ENCODE measurements around the gene SLC16A2. TPM values are rescaled to one million over a fixed set of nuclear protein-coding genes. Genes with fewer than 3 reads are reported as not detected.
A peak's percentile ranks its signal among the peaks of the same experiment; 100 is the strongest.

SLC16A2 gene
- total and polyA plus RNA-seq, 9 donors = 8.1 to 41.4 (median 24.1) TPM

DNA sequence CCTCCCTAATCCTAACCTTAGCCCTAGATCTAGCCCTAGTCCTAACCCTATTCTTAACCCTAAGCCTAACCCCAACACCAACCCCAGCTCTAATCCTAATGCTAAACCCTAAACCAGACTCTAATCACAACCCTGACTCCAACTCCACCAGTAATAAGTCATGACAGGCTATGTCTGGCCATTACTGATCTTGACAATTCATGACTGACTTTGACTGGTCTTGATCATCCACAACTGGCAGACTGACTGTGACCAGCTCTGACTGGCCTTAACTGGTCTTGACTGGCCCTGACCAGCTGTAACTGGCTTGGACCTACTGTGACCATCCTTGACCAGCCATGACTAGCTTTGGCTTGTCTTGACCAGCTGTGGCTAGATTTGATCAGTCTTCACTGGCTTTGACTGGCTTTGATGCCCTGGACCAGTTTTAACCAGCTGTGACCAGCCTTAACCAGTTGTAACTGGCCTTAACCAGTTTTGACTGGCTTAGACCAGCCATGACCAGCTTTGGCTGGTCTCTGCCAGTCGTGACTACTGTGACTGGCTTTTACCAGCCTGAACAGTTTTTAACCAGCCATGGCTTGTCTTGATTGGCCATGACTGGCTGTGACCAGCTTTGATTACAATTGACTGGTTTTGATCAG lies 124.7 kb downstream of the SLC16A2 start:
- no peaks in the 10 kb centered on the region for H3K27me3 ChIP-seq
- no peak overlapping the region for H3K4me3 ChIP-seq
- no peaks in the 10 kb centered on the region for H3K9me3 ChIP-seq
- 66 to 67% (median 67%) methylated on average over 1 of the region's 1 CpG for WGBS, 3 donors
- H3K36me3 ChIP-seq = no peaks in the 10 kb centered on the region
- no peaks in the 10 kb centered on the region for H3K4me1 ChIP-seq (ENCODE audit: insufficient read depth)
- no peak for TF ChIP-seq POLR2A (IDR thresholded peaks at IDR 0.05)
- no peak for TF ChIP-seq EP300 (IDR thresholded peaks at IDR 0.05)
- TF ChIP-seq, protein P1, sequence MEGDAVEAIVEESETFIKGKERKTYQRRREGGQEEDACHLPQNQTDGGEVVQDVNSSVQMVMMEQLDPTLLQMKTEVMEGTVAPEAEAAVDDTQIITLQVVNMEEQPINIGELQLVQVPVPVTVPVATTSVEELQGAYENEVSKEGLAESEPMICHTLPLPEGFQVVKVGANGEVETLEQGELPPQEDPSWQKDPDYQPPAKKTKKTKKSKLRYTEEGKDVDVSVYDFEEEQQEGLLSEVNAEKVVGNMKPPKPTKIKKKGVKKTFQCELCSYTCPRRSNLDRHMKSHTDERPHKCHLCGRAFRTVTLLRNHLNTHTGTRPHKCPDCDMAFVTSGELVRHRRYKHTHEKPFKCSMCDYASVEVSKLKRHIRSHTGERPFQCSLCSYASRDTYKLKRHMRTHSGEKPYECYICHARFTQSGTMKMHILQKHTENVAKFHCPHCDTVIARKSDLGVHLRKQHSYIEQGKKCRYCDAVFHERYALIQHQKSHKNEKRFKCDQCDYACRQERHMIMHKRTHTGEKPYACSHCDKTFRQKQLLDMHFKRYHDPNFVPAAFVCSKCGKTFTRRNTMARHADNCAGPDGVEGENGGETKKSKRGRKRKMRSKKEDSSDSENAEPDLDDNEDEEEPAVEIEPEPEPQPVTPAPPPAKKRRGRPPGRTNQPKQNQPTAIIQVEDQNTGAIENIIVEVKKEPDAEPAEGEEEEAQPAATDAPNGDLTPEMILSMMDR (IDR thresholded peaks at IDR 0.05) = no peak
- H3K27ac ChIP-seq = no peak overlapping the region
- DNase-seq = no peak
- intact Hi-C loops (cut with DNase I) = loop anchor here in 1 of 4 donors (10.0 kb wide), 1 partner anchor 691 kb away; the partner anchor contains the start of gene XIST

DNA sequence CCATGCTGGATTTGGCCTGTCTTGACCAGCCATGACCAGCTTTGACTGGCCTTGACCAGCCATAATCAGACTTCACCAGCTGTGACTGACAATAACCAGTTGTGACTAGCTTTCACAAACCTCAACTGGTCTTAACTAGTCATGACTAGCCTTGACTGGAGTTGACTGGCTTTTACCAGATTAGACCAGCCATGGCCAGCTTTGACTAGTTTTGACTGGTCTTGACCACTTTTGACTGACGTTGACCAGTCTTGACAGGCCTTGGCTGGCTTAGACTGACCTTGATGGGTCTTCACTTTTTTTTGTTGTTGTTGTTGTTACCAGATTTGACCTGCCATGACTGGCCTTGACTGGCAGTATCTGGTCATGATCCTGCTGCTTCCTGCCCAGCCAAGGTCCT lies 125.7 kb downstream of the SLC16A2 start:
- no peaks in the 10 kb centered on the region for H3K36me3 ChIP-seq
- no peaks in the 10 kb centered on the region for H3K27me3 ChIP-seq
- intact Hi-C loops (cut with DNase I) = loop anchor here in 1 of 4 donors (10.0 kb wide), 1 partner anchor 692 kb away; the partner anchor contains the start of gene XIST
- no peak overlapping the region for H3K27ac ChIP-seq
- WGBS, 3 donors = 57 to 70% (median 58%) methylated on average over 1 of the region's 1 CpG
- no peak for DNase-seq
- H3K9me3 ChIP-seq = no peaks in the 10 kb centered on the region
- no peaks in the 10 kb centered on the region for H3K4me1 ChIP-seq (ENCODE audit: insufficient read depth)
- no peak overlapping the region for H3K4me3 ChIP-seq
- no peak for TF ChIP-seq EP300 (IDR thresholded peaks at IDR 0.05)
- TF ChIP-seq, protein P1 (IDR thresholded peaks at IDR 0.05) = no peak
- TF ChIP-seq POLR2A (IDR thresholded peaks at IDR 0.05) = no peak

DNA sequence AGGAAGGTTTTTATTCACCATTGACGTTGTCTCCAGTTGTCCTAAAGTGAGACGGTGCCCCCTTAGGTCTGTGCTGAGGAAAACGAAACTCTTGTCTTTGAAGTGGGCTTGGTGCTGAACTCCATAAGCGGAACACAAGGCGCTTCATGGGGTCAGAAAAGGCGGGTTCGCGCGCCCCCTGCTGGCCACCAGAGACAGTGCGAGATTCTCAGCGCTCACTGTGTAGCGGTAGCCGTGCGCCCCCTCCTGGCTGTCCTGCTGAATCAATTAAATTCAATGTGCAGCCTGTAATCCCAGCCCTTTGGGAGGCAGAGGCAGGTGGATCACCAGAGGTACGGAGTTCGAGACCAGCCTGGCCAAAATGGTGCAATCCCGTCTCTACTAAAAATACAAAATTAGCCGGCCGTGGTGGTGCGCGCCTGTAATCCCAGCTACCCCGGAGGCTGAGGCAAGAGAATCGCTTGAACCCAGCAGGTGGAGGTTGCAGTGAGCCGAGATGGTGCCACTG lies 129.1 kb downstream of the SLC16A2 start:
- Histone ChIP-seq H3K27ac (no peak overlapping the region), H3K4me1 (ENCODE audit: insufficient read depth) (no peaks in the 10 kb centered on the region), H3K36me3 (no peaks in the 10 kb centered on the region), H3K4me3 (no peak overlapping the region), H3K27me3 (no peaks in the 10 kb centered on the region), H3K9me3 (no peaks in the 10 kb centered on the region)
- intact Hi-C loops (cut with DNase I) = loop anchor here in 2 of 4 donors (5.0 to 10.0 kb wide), 3 partner anchors 64 to 696 kb away; partner anchors contain the start of genes RLIM (in 1 of the 2) and XIST (in 1 of the 2)
- peak; percentile 72 to 90 (median 86) for DNase-seq
- TF ChIP-seq, protein P1 (IDR thresholded peaks at IDR 0.05) = peak; percentile 81 to 96 (median 95)
- no peak for TF ChIP-seq POLR2A (IDR thresholded peaks at IDR 0.05)
- WGBS, 3 donors = 22 to 31% (median 22%) methylated on average over 24 of the region's 24 CpGs

DNA sequence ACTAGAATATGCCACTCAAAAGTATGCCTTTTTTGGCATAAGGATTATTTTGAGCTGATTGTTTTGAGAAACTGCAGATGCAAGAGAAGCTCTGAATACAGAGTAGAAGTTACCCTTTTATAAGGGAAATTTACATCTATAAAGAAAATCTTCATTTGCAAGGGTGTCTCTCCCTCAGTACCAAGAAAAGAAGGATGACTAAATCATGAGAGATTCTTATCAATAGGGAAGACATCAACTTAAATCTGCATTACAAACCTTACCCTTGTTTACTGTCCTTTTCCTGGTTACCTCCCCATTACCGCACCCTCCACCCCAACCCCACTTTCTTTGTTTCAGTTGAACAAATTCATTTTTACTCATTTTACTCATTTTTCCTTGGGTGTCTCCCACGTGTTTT lies 130.6 kb downstream of the SLC16A2 start:
- H3K27ac ChIP-seq = no peak overlapping the region
- intact Hi-C loops (cut with DNase I) = loop anchor here in 2 of 4 donors (5.0 to 10.0 kb wide), 3 partner anchors 63 to 697 kb away; partner anchors contain the start of genes RLIM (in 1 of the 2) and XIST (in 1 of the 2)
- no peak overlapping the region for H3K4me3 ChIP-seq
- H3K27me3 ChIP-seq = no peaks in the 10 kb centered on the region
- H3K4me1 ChIP-seq (ENCODE audit: insufficient read depth) = no peaks in the 10 kb centered on the region
- 39 to 57% (median 47%) methylated on average over 2 of the region's 2 CpGs for WGBS, 3 donors
- no peaks in the 10 kb centered on the region for H3K9me3 ChIP-seq
- DNase-seq = no peak
- TF ChIP-seq POLR2A (IDR thresholded peaks at IDR 0.05) = no peak
- no peak for TF ChIP-seq EP300 (IDR thresholded peaks at IDR 0.05)
- H3K36me3 ChIP-seq = no peaks in the 10 kb centered on the region

DNA sequence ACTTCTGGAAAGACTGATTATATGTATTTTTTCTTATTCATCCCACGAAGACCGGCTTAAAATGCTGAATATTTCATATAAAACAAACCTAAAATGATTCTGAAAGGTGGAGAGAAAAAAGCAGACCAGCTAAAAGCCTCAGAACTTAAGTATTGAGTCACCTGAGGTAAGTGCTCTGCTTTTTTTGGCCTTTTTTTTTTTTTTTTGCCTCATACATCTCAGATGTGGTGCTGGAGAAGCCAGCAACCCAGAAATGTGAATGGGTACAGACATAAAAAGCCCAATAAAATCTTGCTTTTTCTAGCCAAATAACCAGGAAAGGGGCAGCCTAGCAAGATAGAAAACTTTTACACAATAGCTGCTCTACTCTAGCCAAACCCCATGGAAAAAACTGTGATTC lies 136.1 kb downstream of the SLC16A2 start:
- Histone ChIP-seq H3K36me3 (no peaks in the 10 kb centered on the region), H3K27me3 (no peaks in the 10 kb centered on the region), H3K9me3 (no peaks in the 10 kb centered on the region), H3K4me3 (no peak overlapping the region), H3K4me1 (ENCODE audit: insufficient read depth) (no peaks in the 10 kb centered on the region), H3K27ac (no peak overlapping the region)
- DNase-seq = no peak
- TF ChIP-seq EP300 (IDR thresholded peaks at IDR 0.05) (no peak), POLR2A (IDR thresholded peaks at IDR 0.05) (no peak)
- TF ChIP-seq, protein P1 (IDR thresholded peaks at IDR 0.05) = no peak
- intact Hi-C loops (cut with DNase I) = loop anchor here in 1 of 4 donors (10.0 kb wide), 2 partner anchors 57 to 703 kb away; partner anchors contain the start of genes RLIM and XIST
- 55 to 63% (median 62%) methylated on average over 2 of the region's 2 CpGs for WGBS, 3 donors

Measured in ovary (tissue), 9 donors.